Activated gamma-delta T cell treated with Interleukin-2 at 50 U/mL for 16 hours (primary cell): ENCODE data around the gene SNTG2.
"Not testable (repeated sequence)": the region's sequence is repeated elsewhere in the genome, so short reads cannot be mapped to it uniquely, and the experiment has no call there.

Experiments
- DNase-seq: peaks from one replicate; pipeline ENCODE4 v3.0.0-alpha.2; 2020

SNTG2 gene

GRCh38 chr2:1104364-1104763 is 153.7 kb downstream of the SNTG2 start:
- DNase-seq: no peak

- DNase-seq: not testable (repeated sequence)
Observed at GRCh38 chr2:1106344-1106743, 155.7 kb downstream of the SNTG2 start.

GRCh38 chr2:1115843-1116539 is 165.3 kb downstream of the SNTG2 start:
- DNase-seq: no peak

GRCh38 chr2:1117569-1117968 is 166.9 kb downstream of the SNTG2 start:
- no peak for DNase-seq

GRCh38 chr2:1125217-1125616 is 174.6 kb downstream of the SNTG2 start:
- DNase-seq: no peak

GRCh38 chr2:1125633-1126370 is 175.2 kb downstream of the SNTG2 start:
- no peak for DNase-seq

- no peak for DNase-seq
Observed at GRCh38 chr2:1129982-1130381, 179.3 kb downstream of the SNTG2 start.

- no peak for DNase-seq
Observed at GRCh38 chr2:1130922-1131321, 180.3 kb downstream of the SNTG2 start.

GRCh38 chr2:1132328-1132969 is 181.8 kb downstream of the SNTG2 start:
- no peak for DNase-seq

GRCh38 chr2:1133896-1134295 is 183.2 kb downstream of the SNTG2 start:
- DNase-seq: not testable (repeated sequence)

- no peak for DNase-seq
Observed at GRCh38 chr2:1134629-1135028, 184.0 kb downstream of the SNTG2 start.

GRCh38 chr2:1136067-1136466 is 185.4 kb downstream of the SNTG2 start:
- no peak for DNase-seq

- no peak for DNase-seq
Observed at GRCh38 chr2:1136846-1137245, 186.2 kb downstream of the SNTG2 start.

- no peak for DNase-seq
Observed at GRCh38 chr2:1137264-1137663, 186.6 kb downstream of the SNTG2 start.

GRCh38 chr2:1137913-1138391 is 187.3 kb downstream of the SNTG2 start:
- no peak for DNase-seq

- DNase-seq: peak; percentile 41
Observed at GRCh38 chr2:1140389-1141003, 189.8 kb downstream of the SNTG2 start.

- DNase-seq: no peak
Observed at GRCh38 chr2:1141079-1141478, 190.4 kb downstream of the SNTG2 start.

- DNase-seq: no peak
Observed at GRCh38 chr2:1143129-1143528, 192.5 kb downstream of the SNTG2 start.

- no peak for DNase-seq
Observed at GRCh38 chr2:1147873-1148612, 197.4 kb downstream of the SNTG2 start.

GRCh38 chr2:1150724-1151511 is 200.3 kb downstream of the SNTG2 start:
- no peak for DNase-seq

- no peak for DNase-seq
Observed at GRCh38 chr2:1152375-1152774, 201.7 kb downstream of the SNTG2 start.

GRCh38 chr2:1153920-1154319 is 203.3 kb downstream of the SNTG2 start:
- DNase-seq: no peak
